Stimulated activated naive CD4-positive, alpha-beta T cell treated with Interleukin-2 at 50 U/mL for 16 hours (primary cell): ENCODE results near the gene CKAP5.
"Not testable (repeated sequence)": the region's sequence is repeated elsewhere in the genome, so short reads cannot be mapped to it uniquely, and the experiment has no call there.

Source experiments
- DNase-seq: peaks from one replicate; lab custom pipeline; 2025; lab: John Stamatoyannopoulos, UW

The CKAP5 gene

DNA sequence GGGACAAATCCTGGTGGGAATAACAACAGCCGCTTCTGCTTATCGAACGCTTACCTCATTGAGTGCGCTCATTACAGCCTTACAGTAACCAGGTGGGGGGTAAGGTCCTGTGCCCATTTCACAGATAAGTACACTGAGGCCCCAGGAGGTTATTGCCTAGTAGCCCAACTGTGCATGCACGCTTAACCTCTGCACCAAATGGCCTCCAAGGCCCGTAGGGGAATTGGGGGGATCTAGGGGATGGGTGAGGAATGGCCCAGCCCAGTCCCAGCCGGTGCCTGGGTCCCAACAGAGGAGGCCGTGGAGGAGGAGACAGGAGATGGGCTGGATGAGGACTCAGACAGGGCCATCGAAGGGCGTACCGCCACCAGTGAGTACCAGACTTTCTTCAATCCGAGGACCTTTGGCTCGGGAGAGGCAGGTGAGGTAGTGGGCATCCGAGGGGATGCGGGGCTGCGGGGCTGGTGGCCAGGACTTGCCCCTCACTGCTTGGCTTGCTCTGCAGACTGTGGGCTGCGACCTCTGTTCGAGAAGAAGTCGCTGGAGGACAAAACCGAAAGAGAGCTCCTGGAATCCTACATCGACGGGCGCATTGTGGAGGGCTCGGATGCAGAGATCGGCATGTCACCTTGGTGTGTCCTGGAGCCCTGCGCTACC is 119.7 kb downstream of the CKAP5 start:
- no peak for DNase-seq

DNA sequence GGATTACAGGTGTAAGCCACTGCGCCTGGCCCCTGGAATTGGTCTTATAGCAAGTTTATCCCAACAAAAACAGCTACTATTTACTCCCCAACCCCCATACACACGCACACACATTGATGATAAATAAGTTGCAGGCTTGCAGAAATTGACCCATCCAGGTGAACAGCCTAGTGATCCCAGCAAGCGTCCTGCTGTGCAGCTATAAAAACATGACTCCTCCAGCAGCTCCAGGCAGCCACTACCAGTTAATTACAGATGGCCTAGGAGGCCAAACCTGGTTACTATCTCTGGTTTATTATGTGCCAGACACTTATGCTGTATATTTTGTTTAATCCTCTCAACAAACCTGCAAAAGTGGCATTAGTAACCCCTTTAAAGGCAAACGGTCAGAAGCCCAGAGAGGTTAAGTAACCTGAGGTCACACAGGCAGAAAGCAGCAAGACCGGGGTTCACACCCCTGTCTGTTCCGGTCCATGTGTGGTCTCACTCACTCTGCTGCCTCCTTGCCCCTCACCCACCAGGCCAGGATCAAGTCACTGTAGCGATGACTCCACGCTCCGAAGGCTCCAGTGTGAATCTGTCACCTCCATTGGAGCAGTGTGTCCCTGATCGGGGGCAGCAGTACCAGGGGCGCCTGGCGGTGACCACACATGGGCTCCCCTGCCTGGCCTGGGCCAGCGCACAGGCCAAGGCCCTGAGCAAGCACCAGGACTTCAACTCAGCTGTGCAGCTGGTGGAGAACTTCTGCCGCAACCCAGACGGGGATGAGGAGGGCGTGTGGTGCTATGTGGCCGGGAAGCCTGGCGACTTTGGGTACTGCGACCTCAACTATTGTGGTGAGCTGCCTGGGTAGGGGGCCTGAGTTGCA is 120.5 kb downstream of the CKAP5 start:
- no peak for DNase-seq

DNA sequence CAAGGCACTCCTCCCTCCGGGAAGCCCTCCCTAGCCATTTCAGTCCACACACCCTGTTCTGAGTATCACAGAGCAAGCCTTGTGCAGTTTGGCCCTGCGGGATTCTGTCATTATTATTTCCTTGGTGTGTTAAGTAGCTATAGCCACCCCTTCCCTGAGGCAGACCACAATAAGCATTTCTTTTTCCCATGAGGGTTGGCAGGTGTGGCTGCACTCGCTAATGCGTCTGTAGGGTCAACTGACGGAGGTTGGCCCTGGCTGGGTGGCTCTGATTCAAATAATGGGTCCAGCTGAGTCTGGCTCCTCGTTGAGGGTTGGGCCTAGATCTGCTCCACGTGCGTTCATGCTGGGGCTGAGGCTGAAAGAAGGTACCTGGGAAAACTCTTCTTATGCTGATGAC is 122.0 kb downstream of the CKAP5 start:
- no peak for DNase-seq

DNA sequence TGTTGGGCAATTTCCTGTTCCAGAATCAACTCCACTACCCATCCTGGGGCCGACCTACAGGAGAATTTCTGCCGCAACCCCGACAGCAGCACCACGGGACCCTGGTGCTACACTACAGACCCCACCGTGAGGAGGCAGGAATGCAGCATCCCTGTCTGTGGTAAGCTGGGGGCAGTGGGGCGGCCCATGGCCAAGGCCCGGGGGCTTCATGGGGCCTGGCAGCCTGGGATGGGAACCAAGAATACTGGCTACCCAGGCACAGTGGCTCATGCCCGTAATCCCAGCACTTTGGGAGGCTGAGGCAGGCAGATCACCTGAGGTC is 122.8 kb downstream of the CKAP5 start:
- DNase-seq, result no peak

DNA sequence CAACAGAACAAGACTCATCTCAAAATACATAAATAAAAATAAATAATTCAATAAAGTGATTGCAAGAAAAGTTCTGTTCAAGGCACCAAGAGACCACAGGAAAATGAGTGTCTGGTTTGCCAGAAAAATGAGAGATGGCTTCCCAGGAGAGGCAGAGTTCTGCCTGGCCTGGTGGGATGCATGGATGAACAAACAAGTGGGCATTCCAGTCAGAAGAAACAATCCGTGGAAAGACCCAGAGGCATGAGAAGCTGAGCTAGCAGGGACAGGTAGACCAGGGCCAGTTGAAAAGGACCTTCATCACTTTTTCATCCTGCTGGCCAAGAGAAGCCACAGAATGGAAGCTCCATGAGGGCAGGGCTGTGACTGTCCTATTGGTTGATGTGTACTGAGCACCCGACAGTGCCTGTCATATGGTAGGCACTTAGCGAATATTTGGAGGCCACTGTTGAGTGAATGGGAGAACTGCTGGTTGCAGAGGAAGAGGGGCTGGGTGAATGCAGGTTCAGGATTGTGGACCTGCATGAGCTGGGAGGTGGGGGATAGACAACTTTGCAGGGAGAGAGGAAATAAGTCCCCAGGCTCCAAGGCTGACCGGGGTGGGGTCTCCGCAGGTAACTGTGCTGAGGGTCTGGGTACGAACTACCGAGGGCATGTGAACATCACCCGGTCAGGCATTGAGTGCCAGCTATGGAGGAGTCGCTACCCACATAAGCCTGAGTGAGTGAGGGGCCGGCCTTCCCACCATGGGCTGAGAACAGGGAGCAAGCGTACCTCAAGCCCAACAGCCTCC is 123.3 kb downstream of the CKAP5 start:
- no peak for DNase-seq

DNA sequence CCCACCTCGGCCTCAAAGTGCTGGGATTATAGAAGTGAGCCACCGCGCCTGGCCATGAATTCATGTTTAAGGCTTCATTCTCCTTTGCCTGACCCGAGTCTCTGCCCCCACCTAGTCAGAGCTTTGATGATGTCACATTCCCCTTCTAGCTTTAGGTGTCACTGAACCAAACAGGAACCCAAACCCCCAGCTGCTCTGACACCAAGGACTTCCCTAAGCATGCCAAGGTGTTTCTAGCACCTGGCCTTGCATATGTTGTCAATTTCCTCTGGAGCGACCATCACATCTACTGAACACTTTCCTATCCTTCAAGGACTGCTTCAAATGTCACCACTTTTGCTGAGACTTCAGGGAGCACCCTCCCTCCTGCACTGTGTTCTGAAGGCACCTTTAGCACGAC is 124.8 kb downstream of the CKAP5 start:
- no peak for DNase-seq

DNA sequence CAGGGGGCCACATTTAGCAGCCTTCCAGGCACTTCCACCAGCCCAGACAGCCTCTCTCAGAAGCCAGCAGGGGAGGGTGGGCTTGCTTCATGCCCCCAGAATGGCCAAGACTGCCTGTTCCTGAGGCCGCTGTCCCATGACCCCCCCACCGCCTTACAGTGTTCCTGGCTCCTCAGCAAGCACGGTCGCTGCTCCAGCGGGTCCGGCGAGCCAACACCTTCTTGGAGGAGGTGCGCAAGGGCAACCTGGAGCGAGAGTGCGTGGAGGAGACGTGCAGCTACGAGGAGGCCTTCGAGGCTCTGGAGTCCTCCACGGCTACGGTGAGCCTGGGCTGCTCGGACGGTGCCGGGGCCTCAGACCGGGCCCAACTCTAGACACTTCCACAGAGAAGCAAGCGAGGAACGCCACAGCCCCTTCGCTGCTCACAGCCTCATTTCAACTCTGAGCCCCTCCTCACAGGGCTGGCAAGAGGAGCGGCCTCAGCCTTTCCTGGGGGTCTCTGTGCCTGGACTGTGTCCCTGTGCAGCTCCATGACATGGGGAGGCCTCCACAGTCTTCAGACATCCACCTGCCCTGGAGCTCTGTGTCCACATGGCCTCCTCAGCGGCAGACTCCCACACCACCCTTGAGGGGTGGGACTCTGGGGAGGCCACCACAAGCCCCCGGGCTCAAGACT is 126.4 kb downstream of the CKAP5 start:
- no peak for DNase-seq

DNA sequence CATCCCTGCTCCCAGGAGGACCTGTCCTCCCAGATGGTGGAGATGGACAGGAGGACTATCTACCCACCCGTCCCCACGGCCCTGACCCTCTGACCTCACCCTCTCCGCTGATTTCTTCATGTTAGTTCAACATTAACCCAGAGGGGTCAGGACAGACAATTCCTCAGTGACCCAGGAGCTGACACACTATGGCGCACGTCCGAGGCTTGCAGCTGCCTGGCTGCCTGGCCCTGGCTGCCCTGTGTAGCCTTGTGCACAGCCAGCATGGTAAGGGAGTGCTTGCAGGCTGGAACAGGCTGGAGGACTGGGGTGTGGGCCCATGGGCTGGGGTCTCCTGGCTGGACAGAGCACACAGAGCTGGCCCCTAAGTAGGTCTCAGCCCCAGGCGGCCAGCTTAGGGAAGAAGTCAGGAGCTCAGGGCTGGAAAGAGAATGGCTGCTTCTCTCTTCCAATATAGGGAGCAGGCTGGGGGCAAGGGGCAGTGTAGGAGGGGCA is 127.0 kb downstream of the CKAP5 start, which contains the start of gene F2:
Gene F2 (plus strand): TSS at position 166 of the 495 bp plus-strand sequence. CDS start 23 bp downstream, at position 189.
- DNase-seq, result no peak

DNA sequence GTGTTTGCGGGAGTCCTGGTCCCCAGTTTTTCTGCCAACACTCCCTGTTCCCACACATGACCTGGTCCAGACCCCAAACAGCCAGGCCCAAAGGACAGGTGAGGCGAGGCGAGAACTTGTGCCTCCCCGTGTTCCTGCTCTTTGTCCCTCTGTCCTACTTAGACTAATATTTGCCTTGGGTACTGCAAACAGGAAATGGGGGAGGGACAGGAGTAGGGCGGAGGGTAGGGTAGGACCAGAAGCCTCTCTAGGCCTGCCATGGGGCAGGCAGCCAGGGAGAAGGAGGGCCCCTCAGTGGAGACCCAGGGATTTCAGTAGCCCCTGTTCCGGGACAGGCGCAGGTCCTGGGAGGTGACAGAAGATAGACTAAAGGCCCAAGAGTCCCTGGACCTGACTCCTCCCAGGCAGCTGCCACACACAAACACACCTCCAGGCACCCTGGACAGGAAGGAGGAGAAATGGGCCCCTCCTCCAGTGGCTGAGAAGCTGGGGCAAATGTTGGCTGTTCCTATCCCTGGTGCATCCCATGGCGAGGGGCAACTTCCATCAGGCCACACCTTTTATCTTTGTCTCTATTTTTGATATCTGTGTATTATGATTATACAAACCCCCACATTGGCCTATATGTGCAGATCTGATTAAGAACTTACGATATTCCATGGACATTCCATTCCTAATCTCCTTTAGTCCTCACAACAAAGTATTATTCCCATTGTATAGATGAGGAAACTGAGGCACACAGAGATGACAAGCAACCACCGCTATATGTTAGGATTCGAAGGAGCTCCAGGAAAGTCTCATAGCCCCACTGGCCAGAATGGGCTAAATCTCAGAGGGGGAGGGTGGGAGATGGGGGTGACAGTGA is 127.7 kb downstream of the CKAP5 start:
- no peak for DNase-seq

DNA sequence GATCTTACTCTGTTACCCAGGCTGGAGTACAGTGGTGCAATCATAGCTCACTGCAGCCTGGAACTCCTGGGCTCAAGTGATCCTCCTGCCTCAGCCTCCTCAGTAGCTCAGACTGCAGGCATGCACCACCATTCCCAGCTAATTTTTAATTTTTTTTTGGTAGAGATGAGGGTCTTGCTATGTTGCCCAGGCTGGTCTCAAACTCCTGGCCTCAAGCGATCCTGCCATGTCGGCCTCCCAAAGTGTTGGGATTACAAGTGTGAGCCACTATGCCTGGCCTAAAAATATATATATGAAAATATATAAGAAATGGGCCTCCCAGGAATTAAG is 128.3 kb downstream of the CKAP5 start:
- not testable (repeated sequence) for DNase-seq

DNA sequence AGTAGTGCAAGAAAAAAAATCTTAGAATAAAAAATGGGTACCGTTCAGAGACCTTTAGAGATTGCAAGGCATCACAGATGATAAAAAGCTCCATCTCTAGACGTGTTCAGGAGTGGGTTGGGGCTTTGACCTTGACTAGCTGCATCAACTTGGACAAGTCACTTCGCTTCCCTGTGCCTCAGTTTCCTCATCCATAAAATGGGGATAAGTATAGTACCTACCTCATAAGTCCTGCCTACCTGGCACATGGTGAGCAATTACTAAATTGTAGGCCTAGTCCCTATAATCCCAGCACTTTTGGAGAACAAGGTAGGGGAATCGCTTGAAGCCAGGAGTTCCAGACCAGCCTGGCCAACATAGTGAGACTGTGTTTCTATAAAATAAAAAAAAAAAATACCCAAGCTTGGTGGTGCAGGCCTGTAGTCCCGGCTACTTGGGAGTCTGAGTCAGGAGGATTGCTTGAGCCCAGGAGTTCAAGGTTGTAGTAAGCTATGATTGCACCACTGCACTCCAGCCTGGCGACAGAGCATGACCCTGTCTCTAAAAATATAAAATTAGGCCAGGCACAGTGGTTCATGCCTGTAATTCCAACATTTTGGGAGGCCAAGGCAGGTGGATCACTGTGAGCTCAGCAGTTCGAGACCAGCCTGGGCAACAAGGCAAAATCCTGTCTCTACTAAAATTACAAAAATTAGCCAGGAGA is 133.1 kb downstream of the CKAP5 start:
- no peak for DNase-seq

DNA sequence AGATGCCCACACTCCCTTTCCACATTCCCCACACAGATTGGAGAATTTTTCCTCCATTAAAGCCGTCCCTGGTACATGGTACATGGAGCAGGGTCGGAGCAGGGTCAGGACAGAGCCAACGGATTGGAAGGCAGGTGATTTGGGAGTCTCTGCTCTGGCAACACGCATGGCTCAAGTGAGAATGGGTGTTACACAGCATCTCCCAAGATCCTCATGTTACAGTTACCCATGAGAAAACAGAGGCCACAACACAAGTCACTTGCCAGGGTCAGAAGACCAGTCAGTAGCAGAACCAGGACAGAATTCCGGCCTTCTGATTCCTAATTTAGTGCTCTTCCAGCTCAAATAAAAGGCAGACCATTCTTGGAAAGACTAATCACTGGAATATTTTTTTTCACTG is 134.8 kb downstream of the CKAP5 start:
- no peak for DNase-seq

DNA sequence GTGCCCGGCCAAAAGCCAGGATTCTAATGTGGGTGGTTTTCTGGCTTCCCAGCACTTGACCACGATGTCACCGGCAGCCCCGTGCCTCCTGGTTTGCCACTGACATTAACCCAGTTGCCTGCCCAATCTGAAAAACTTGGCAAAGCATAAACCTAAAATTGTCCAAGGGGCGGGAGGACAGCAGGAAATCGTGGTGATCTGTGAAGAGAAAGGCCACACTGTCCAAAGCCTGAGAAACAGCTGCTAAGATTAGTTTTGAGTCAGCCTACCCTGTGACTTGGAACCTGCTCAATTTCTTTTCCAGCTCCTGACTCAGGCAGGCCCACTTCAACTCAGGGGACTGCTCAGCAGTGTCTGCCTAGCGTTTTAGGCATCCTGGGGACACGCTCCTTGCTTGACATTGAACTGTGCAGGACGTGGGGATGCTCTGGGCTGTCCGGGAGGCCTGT is 135.2 kb downstream of the CKAP5 start:
- no peak for DNase-seq

DNA sequence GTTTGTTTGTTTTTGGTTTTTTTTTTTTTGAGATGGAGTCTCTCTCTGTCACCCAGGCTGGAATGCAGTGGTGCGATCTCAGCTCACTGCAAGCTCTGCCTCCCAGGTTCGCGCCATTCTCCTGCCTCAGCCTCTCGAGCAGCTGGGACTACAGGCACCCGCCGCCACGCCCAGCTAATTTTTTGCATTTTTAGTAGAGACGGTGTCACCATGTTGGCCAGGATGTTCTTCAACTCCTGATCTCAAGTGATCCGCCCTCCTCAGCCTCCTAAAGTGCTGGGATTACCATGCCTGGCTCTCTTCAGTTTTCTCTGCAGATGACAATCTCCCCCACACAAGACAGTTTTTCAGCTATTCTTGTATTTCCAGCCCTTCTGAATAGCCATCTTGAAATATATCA is 136.7 kb downstream of the CKAP5 start:
- DNase-seq, result not testable (repeated sequence)

DNA sequence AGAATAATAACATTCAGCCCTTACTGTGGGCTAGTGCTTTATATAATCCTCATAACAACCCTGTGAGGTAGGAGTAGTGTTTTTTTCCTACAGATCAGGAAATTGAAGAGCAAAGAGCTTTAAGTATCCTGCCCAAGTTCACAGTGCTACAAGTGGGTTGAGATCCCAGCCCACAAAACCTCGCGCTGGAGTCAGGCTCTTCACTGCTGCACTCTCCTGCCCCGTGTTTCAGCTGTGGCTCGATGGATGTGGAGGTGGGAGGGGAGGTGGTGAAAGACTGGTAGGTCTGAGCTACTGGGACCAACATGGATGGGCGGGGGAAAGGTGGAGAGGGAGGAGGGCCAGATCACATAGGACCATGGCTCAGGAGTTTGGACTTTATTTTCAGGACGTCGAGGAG is 139.2 kb downstream of the CKAP5 start:
- no peak for DNase-seq

DNA sequence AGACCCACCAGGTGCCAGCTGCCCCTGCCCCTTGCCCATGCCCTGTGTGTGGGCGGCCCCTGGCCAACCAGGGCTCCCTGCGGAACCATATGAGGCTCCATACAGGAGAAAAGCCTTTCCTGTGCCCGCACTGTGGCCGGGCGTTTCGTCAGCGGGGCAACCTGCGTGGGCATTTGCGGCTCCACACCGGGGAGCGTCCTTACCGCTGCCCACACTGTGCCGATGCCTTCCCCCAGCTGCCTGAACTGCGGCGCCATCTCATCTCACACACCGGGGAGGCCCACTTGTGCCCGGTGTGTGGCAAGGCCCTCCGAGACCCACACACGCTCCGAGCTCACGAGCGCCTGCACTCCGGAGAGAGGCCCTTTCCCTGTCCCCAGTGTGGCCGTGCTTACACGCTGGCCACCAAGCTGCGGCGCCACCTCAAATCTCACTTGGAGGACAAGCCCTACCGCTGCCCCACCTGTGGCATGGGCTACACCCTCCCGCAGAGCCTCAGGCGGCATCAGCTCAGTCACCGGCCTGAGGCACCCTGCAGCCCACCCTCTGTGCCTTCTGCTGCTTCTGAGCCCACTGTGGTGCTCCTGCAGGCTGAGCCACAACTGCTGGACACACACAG is 140.9 kb downstream of the CKAP5 start:
- DNase-seq, result no peak

DNA sequence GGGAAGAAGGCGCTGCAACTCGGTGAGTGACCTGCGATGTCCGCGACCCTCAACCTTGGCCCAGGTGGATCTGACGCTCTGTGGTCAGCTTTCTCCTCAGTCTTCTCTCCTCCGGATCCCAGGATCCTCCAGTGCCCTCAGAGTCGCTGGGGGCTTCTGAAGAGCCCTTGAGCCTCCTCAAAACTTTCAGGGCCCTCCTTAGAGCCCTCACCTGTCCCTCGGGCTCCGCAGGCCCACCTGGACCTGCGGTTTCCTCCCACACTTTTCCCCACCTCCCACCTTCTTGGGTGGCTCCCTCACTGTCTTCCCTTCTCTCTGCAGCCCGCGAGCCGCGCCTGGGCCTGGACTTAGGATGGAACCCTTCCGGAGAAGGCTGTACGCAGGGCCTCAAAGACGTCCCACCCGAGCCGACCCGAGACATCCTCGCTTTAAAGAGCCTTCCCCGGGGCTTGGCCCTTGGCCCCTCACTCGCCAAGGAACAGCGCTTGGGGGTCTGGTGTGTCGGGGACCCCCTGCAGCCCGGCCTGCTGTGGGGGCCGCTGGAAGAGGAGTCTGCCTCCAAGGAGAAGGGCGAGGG is 144.9 kb downstream of the CKAP5 start:
- DNase-seq, result no peak

DNA sequence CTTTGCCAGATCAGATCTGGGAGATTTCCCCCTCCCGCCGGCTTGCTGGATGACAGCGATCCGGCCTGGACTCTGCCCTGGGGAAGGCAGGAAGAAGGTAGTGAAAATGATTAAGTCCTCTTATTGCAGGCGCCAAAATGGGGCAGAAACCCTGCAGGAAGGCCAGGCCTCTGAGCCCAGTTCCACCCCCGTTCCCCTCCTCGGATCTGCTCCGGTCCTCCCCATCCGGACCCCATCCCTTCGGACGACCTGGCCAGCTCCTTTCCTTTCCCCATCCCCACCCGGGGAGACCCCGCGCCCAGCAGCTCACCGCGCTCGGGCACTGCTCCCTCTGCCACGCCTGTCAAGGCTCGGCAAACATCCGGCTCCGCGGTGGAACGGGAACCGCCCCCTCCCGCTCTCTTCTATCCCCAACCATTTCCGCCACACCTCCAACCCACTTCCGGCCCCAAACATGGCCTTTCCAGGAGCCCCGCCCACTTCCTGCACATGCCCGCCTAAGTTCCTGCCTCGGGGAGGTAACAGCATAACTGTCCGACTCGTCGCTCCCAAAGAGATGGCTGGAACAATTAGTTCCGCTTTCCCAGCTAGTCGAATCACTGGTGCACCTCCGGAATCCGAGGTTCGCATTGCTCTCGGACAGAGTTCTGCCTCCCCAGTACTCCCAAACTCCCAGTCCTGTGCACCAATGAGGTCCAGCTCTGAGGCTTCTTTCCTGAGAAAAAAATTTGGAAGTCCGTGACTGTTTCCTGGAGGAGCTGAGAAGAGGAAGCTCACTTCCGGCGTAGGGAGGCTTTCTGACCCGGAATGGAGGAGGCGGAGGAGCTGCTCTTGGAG is 145.6 kb downstream of the CKAP5 start, which contains the start of the genes ARHGAP1 and ZNF408:
Gene ARHGAP1 (minus strand): TSS at position 379 of the 837 bp plus-strand sequence. CDS start 4,512 bp downstream, outside the sequence.
Gene ZNF408 (plus strand): TSS at position 791 of the 837 bp plus-strand sequence. CDS start 17 bp downstream, at position 808.
- DNase-seq, result peak; percentile 99
